HepG2 (cell line): ENCODE measurements around the gene PLB1. TPM values are rescaled to one million over a fixed set of nuclear protein-coding genes. Genes with fewer than 3 reads are reported as not detected.

Experiments
- ATAC-seq: fragments of 200-7000 bp; cut with Tn5 transposase; 3 replicates; pipeline ENCODE4 v1.9.1; 2020; ENCODE audit warnings: mild to moderate bottlenecking, moderate library complexity
- BruUV-seq: library from RNA; stranded (reverse); fragments of 400-500 nt; replicated peaks from 2 replicates; lab custom pipeline; 2021; lab: Mats Ljungman, UMichigan
- CTCF ChIA-PET: fragments of 300-600 bp; formaldehyde crosslinking; extraction: SDS; loops from one replicate; lab custom pipeline; 2021; ENCODE audit warnings: low total read pairs, inconsistent platforms, low intra/inter-chr PET ratio; lab: Yijun Ruan, JAX
- POLR2A ChIA-PET: fragments of 350-600 bp; sonication (Branson Sonifier 250); formaldehyde crosslinking; loops from one replicate; lab custom pipeline; 2020; ENCODE audit warnings: antibody characterized with exemption, inconsistent platforms; lab: Yijun Ruan, JAX
- DNase-seq: peaks from one replicate; pipeline ENCODE4 v3.0.0-alpha.2; 2015; ENCODE audit warnings: low spot score
- FAIRE-seq: peaks from 3 replicates; lab custom pipeline; 2011; peaks lifted over from hg19 to GRCh38; lab: Jason Lieb, UNC
- H2AFZ ChIP-seq: one replicate; pipeline ENCODE4 v1.6.1; 2011; ENCODE audit warnings: low read length, inconsistent platforms
- H3K27ac ChIP-seq: fragments of 300-600 bp; 3 replicates; pipeline ENCODE4 v1.8.0; 2011; ENCODE audit warnings: mixed run types, mild to moderate bottlenecking, mixed read lengths, low read length, inconsistent platforms; ENCODE audit not compliant: insufficient read depth; ENCODE audit errors: extremely low read length
- H3K27me3 ChIP-seq, 2 experiments: fragments of 200-600 bp in 1 of 2; 2 replicates in 1 of 2; 3 replicates in 1 of 2; pipeline versions ENCODE4 v1.6.0 to v1.8.0; 2011; ENCODE audit warnings: low read length in 2 of 2, mild to moderate bottlenecking in 2 of 2, moderate library complexity in 2 of 2, inconsistent platforms in 1 of 2; ENCODE audit not compliant: insufficient read depth in 2 of 2, control insufficient read depth in 1 of 2
- H3K36me3 ChIP-seq, 2 experiments: fragments of 200-600 bp in 1 of 2; replicated peaks in 1 of 2; 2 replicates in 1 of 2; 3 replicates in 1 of 2; pipeline versions ENCODE4 v1.5.1 to v1.8.0; 2011; ENCODE audit warnings: low read length in 2 of 2, inconsistent platforms in 1 of 2; ENCODE audit not compliant: insufficient read depth in 2 of 2, control insufficient read depth in 1 of 2
- H3K4me1 ChIP-seq: 2 replicates; pipeline ENCODE4 v1.5.1; 2012; ENCODE audit warnings: low read length, inconsistent platforms; ENCODE audit not compliant: insufficient read depth
- H3K4me2 ChIP-seq: 2 replicates; pipeline ENCODE4 v1.6.0; 2011; ENCODE audit warnings: low read depth, low read length, inconsistent platforms
- H3K4me3 ChIP-seq, 3 experiments: fragments of 200-600 bp in 1 of 3; sonication (generic), shearing (Covaris generic) in 1 of 3; replicated peaks in 1 of 3; 2 replicates each; pipeline ENCODE4 v1.5.1; 2011 to 2016; ENCODE audit warnings: low read length in 3 of 3, inconsistent platforms in 2 of 3, low read depth in 2 of 3, mild to moderate bottlenecking in 2 of 3, control low read depth in 1 of 3, mixed read lengths in 1 of 3; ENCODE audit not compliant: insufficient read depth in 1 of 3
- H3K79me2 ChIP-seq: one replicate; pipeline ENCODE4 v1.6.1; 2011; ENCODE audit warnings: low read length, inconsistent platforms; ENCODE audit not compliant: insufficient read depth
- H3K9ac ChIP-seq: 2 replicates; pipeline ENCODE4 v1.6.0; 2011; ENCODE audit warnings: mild to moderate bottlenecking, low read depth, low read length, inconsistent platforms; ENCODE audit not compliant: insufficient read depth
- H3K9me3 ChIP-seq: 2 replicates; pipeline ENCODE4 v1.5.1; 2012; ENCODE audit warnings: mild to moderate bottlenecking, low read length
- H4K20me1 ChIP-seq: 2 replicates; pipeline ENCODE4 v1.6.0; 2011; ENCODE audit warnings: inconsistent platforms, mild to moderate bottlenecking, low read length, moderate library complexity; ENCODE audit not compliant: insufficient read depth
- ERF ChIP-seq: IDR thresholded peaks from 2 replicates; pipeline ENCODE4 v1.6.1; 2018; ENCODE audit warnings: missing biosample characterization, missing genetic modification reagents
- HIVEP1 ChIP-seq: sonication (generic); formaldehyde crosslinking; IDR thresholded peaks from 2 replicates; pipeline ENCODE4 v1.4.0; 2020; ENCODE audit warnings: mild to moderate bottlenecking, missing genetic modification reagents
- YEATS2 ChIP-seq: sonication (generic); formaldehyde crosslinking; IDR thresholded peaks from 2 replicates; pipeline ENCODE4 v1.4.0; 2020; ENCODE audit warnings: missing genetic modification reagents, borderline replicate concordance
- ZNF33B ChIP-seq: sonication (generic); formaldehyde crosslinking; IDR thresholded peaks from 2 replicates; pipeline ENCODE4 v1.5.1; 2020; ENCODE audit warnings: mild to moderate bottlenecking, missing genetic modification reagents
- ZNF446 ChIP-seq: sonication (generic); formaldehyde crosslinking; IDR thresholded peaks from 2 replicates; pipeline ENCODE4 v1.5.0; 2020; ENCODE audit warnings: mild to moderate bottlenecking, missing genetic modification reagents
- ZNF550 ChIP-seq: sonication (generic); formaldehyde crosslinking; IDR thresholded peaks from 2 replicates; pipeline ENCODE4 v1.4.0; 2020; ENCODE audit warnings: mild to moderate bottlenecking, missing genetic modification reagents, borderline replicate concordance
- ZNF644 ChIP-seq: IDR thresholded peaks from 2 replicates; pipeline ENCODE4 v1.6.1; 2016; ENCODE audit warnings: low read depth
- ZNF788 ChIP-seq: sonication (generic); formaldehyde crosslinking; IDR thresholded peaks from 2 replicates; pipeline ENCODE4 v1.5.0; 2020; ENCODE audit warnings: mild to moderate bottlenecking, missing genetic modification reagents, borderline replicate concordance
- WGBS: methylation state at CpG from one replicate; pipeline ENCODE4 v1.1.6; 2017; ENCODE audit warnings: low lambda C conversion rate; 5-methylcytosine and 5-hydroxymethylcytosine counted together
- in situ Hi-C: cut with HindIII; loops from 2 replicates; pipeline ENCODE4 v1.10.0; 2017; ENCODE audit warnings: low pct_unique_long_range_greater_than_20kb; ENCODE audit not compliant: extremely low pct_ligation_motif_present
- intact Hi-C: fragments of 100-400 bp; cut with micrococcal nuclease; formaldehyde crosslinking; loops from one replicate; pipeline ENCODE4 v1.10.0; 2022; ENCODE audit not compliant: unreplicated experiment
- polyA plus RNA-seq, 8 experiments: library from polyadenylated mRNA; depleted of rRNA in 3 of 8; stranded (reverse) in 7 of 8; unstranded in 1 of 8; fragments of >200 nt; fragmentation: Illumina TruSeq in 4 of 8; extraction: Trizol in 4 of 8; gene quantifications; 2 replicates each; pipeline versions ENCODE4 v1.2.1 to v1.2.3, GENCODE V29; 2011 to 2016; ENCODE audit warnings: low read depth in 4 of 8, missing spikeins in 1 of 8, mixed read lengths in 1 of 8; ENCODE audit not compliant: insufficient read depth in 1 of 8
- total RNA-seq, 5 experiments: library from RNA; depleted of rRNA; stranded (reverse); fragments of >200 nt; fragmentation: Illumina TruSeq; extraction: Trizol; gene quantifications; 2 replicates each; pipeline ENCODE4 v1.2.3, GENCODE V29; 2016; ENCODE audit warnings: low read depth in 1 of 5
- TF ChIP-seq, protein P1 (sequence below): sonication (generic); formaldehyde crosslinking; IDR thresholded peaks from 2 replicates; pipeline ENCODE4 v1.4.0; 2020; ENCODE audit warnings: missing genetic modification reagents
- TF ChIP-seq, protein P2 (sequence below): sonication (generic); formaldehyde crosslinking; IDR thresholded peaks from 2 replicates; pipeline ENCODE4 v1.5.0; 2020; ENCODE audit warnings: mild to moderate bottlenecking, missing genetic modification reagents

PLB1 gene
- total and polyA plus RNA-seq, 2 of the 13 experiments (the other 11 are each of a cell fraction or from before 2014, with no cell fraction given): 0.20 to 1.8 TPM

DNA sequence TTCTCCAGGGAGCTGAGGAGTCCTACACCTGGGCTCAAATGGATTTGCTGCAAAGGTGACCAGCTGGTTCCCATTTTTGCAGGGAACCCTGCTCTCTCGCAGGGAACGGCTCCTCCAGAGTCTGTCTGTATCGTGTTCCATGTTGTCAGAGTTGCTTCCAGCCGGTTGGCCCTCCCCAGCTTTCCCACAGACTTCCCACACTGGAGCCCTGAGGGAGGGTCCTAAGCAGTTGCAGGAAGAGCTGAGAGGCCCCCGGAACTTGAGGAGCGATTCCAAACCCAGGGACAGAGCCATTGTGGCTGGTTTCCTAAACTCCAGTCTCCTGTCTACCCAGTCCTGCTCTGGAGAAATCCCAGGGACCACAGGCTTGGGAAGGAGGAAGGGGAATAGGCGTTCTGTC lies 134.1 kb downstream of the PLB1 start:
- Histone ChIP-seq H3K9me3 (no peaks in the 10 kb centered on the region), H3K9ac (no peak overlapping the region), H3K27me3 (peaks cover 0 to 32% of the 10 kb centered on the region in 2 experiments; a peak in 3 of 5 replicates), H3K79me2 (no peaks in the 10 kb centered on the region), H2AFZ (no peak overlapping the region), H3K27ac (no peak overlapping the region), H3K36me3 (no peaks in the 10 kb centered on the region), H3K4me3 (no peak overlapping the region), H4K20me1 (no peaks in the 10 kb centered on the region), H3K4me2 (no peak overlapping the region), H3K4me1 (peaks cover 28% of the 10 kb centered on the region)
- no peak for FAIRE-seq
- no peak for ATAC-seq
- DNase-seq: no peak
- ChIA-PET POLR2A (no interaction called here), CTCF (no interaction called here)
- BruUV-seq: no TSS peak
- 36% methylated on average over 5 of the region's 7 CpGs for WGBS
- intact Hi-C loops (no loop called here), in situ Hi-C loops (no loop called here)
- TF ChIP-seq, protein P1, sequence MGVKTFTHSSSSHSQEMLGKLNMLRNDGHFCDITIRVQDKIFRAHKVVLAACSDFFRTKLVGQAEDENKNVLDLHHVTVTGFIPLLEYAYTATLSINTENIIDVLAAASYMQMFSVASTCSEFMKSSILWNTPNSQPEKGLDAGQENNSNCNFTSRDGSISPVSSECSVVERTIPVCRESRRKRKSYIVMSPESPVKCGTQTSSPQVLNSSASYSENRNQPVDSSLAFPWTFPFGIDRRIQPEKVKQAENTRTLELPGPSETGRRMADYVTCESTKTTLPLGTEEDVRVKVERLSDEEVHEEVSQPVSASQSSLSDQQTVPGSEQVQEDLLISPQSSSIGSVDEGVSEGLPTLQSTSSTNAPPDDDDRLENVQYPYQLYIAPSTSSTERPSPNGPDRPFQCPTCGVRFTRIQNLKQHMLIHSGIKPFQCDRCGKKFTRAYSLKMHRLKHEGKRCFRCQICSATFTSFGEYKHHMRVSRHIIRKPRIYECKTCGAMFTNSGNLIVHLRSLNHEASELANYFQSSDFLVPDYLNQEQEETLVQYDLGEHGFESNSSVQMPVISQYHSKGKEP (CRISPR knock-in tag): no peak
- TF ChIP-seq HIVEP1: no peak
- no peak for TF ChIP-seq ZNF550
- TF ChIP-seq YEATS2: no peak
- TF ChIP-seq, protein P2, sequence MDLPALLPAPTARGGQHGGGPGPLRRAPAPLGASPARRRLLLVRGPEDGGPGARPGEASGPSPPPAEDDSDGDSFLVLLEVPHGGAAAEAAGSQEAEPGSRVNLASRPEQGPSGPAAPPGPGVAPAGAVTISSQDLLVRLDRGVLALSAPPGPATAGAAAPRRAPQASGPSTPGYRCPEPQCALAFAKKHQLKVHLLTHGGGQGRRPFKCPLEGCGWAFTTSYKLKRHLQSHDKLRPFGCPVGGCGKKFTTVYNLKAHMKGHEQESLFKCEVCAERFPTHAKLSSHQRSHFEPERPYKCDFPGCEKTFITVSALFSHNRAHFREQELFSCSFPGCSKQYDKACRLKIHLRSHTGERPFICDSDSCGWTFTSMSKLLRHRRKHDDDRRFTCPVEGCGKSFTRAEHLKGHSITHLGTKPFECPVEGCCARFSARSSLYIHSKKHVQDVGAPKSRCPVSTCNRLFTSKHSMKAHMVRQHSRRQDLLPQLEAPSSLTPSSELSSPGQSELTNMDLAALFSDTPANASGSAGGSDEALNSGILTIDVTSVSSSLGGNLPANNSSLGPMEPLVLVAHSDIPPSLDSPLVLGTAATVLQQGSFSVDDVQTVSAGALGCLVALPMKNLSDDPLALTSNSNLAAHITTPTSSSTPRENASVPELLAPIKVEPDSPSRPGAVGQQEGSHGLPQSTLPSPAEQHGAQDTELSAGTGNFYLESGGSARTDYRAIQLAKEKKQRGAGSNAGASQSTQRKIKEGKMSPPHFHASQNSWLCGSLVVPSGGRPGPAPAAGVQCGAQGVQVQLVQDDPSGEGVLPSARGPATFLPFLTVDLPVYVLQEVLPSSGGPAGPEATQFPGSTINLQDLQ (CRISPR knock-in tag): no peak
- no peak for TF ChIP-seq ZNF446 (CRISPR knock-in tag)
- no peak for TF ChIP-seq ERF
- no peak for TF ChIP-seq ZNF644
- no peak for TF ChIP-seq ZNF788
- TF ChIP-seq ZNF33B (CRISPR knock-in tag): no peak
